HG03045 (cell line): Measurements from ENCODE around the gene DPCD.
"Not testable (repeated sequence)": the region's sequence is repeated elsewhere in the genome, so short reads cannot be mapped to it uniquely, and the experiment has no call there.

ENCODE experiments used
- ATAC-seq: cut with Tn5 transposase; IDR thresholded peaks from one replicate; pipeline ENCODE4 v1.9.1; 2021; ENCODE audit warnings: mild to moderate bottlenecking, moderate library complexity; ENCODE audit not compliant: unreplicated experiment

Gene DPCD

DNA sequence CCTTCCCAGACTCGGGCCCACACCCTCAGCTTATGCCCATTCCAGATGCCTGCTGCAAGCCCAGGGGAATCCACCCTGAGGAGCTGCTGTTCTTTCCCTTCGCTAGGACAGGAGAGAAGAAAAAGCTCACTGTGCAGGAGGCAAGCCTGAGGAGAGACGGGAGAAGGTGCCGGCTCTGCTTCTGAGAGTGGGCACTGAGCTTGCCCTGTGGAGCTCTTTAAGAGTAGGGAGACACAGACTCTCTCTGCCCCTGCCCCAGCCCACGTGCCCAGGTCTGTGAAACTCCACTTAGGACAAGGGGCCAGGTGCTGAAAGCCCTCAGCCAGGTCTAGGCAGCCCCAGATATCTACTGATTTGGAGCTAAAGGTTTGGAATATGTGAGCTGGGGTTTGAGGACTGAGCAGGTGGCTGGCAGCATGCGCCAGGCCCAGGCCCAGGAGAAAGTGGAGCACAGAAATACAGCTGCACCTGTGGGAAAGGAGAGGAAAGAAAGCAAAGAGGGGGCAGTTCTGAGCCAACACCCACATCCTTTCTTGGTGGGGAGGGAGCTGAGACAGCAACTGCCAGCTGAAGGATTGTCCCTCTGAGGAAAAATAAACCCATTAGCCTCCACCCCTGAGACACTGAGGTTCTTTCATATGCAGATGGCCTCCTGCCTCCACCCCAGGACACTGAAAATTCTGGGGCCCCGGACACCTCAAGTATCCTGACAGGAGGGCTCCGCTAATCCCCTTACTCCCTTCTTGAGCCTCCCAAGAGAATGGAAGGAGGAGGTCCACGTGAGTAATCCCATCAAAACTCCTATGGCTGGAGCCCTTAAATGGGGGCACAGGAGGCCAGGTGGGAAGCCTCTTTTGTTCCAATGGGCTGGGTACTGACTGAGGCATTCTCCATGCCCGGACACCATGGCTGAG lies 7.4 kb upstream of the DPCD start:
- no peak for ATAC-seq

- no peak for ATAC-seq
Observed at GRCh38 chr10:101585841-101586240, 2.3 kb upstream of the DPCD start.

- no peak for ATAC-seq
Observed at GRCh38 chr10:101588879-101589278, 758 bp downstream of the DPCD start.

GRCh38 chr10:101593331-101593730 lies 5.2 kb downstream of the DPCD start:
- not testable (repeated sequence) for ATAC-seq

GRCh38 chr10:101595591-101596433 lies 7.7 kb downstream of the DPCD start:
- no peak for ATAC-seq

DNA sequence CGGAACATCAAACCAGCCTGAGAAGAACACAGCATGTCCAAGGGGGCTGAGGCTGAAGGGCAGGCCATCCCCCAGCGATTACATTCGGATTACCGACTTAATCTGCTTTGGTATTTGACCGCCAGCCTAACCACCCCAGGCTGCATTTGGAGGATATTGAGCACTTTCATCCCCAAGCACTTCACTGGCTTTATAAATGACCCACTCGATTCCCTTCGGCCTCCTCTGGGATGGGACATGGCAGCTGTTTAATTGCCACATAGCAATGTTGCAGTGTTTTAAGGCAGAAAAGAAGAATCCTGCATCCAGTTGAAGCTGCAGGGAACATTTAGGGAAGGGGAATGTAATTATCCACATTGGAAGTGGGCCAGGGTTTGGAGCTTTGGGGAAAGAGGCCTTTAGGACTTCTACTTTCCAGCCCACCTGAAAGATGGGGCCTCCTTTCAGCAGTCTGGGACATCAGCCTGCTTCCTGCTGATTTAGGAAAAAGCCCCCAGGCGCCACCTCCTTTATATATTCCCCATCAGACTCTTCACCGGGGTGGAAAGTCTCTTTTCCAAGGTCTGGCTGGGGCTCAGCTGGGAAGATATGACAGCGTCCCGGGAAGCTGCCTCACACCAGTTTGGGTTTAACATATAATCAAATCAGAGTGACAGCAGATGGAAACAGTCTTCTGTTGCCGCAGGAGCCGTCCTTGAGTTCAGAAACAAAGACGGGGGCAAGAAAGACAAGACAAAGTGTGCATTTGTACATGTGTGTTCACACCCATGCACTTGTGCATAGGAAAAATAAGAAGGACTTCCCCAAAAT lies 9.2 kb downstream of the DPCD start:
- ATAC-seq: no peak

DNA sequence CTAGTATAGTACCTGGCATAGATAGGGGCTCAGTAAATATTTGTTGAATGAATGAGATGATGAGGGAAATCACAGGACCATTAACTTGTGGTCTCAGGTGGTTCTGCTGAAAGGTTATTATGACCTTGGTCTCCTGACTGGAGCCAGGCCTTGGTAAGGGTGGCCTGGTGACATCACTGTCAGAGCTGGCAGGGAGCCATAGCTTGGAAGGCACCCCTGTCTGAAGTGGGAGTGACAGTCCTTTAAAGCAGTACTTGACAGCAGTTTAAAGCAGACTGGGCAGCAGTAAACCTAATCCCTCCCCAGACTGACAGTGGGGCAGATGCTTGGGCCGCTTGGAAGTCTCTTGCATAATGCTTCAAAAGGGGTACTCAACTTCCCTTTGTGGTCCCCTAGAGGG lies 13.4 kb downstream of the DPCD start:
- no peak for ATAC-seq

DNA sequence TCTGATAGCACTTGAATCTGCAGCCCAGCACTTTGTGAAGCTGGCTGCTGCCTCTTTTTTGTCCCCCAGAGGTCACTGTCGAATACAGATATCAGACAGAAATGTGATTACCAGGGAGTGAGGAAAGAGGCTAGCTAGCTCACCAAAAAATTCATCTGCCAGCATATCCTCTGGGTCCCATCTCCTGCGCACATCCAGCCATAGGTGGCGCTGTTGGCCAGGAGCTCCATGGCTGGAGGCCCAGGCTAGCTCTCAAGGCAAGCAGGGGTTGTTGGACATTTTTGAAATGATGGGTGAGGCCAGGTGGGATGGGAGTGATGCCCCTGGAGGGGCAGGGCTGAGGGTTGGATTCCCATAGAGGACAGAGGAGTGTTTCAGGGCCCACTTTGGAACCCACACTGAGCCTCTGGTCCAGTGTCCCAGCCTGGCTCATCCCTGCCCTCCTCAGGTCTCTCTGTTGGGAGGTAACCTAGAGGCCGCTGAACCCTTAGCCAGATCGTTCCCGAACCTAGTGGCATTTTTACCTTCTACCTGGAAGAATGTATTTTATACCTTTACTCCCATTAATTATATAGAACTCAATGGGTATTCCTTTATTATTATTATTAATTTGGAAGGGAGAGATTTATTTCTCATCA lies 14.8 kb downstream of the DPCD start:
- ATAC-seq: no peak

DNA sequence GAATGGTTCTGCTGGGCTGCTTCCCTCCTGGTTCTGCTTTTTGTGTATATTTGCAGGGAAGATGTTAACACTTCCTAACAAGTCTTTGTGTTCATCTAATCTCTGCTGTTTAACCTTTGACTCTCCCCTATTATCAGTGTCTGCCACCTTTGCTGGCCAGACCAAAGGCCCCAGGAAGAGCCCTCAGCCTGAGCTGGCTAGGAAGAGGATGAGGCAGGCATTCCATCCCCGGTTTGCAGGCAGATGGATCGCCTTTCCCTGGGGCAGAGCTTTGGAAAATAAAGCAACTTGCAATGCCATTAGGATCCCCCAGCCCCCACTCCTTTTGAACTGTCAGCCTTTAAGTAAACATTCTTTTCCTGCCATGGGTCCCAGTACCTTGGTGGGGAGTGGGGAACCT lies 19.0 kb downstream of the DPCD start:
- no peak for ATAC-seq

- ATAC-seq: no peak
Observed at GRCh38 chr10:101609481-101609880, 21.4 kb downstream of the DPCD start.

DNA sequence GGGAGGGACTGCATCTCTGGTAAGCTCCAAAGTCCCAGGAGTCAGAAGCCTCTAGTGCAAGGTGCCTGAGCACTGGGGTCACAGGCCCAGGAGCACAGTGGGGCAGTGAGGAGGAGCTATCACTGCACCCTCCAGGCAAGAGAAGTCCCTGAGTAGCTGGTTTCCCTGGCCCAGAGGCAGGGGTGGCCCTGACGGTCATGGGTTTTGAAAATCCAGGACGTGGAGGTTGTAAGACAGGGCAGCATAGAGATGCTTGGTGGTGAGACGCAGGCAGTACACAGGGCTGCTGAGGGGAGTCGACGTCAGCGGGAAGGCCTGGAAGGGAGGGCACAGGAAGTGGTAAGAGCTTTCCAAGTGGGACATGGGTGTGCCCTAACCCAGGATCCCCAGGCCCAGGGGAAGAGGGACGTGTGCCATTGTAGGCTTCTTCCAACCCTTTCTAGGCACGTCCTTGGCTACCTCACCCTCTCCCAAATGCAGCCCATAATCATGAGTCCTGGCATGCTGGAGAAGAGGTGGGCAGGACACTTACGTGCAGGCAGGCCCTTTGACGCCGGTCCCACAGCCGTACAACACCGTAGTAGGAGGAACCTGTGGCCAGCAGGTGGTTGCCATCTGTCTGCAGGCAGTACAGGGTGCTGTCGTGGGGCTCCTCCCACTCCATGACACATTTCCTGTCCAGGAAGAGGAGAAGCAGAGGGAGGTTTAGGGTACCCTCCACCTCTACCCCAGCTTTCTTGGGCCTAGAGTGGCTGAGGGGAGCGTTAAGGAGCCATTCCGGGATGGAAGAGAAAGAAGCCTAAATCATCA lies 23.2 kb downstream of the DPCD start:
- ATAC-seq: no peak

DNA sequence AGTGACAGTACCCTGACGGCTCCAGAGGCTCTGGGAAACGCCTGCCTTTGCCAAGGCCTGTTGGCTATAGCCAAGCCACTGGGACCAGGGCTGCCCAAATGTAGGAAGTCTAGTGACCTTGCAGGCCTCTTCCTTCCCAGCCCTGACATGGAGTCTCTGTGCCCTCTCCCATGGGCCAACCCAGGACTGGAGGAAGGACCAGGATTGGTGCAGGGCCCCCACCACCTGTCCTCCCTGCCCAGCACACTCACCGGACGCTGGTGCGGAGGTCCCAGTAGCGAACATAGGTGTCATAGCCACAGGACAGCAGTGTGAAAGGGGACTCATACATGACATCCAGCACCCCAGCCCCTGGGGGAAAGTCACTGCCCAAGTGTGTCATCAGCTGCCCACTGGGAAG lies 24.0 kb downstream of the DPCD start:
- ATAC-seq: no peak

- ATAC-seq: no peak
Observed at GRCh38 chr10:101612872-101613271, 24.8 kb downstream of the DPCD start.

DNA sequence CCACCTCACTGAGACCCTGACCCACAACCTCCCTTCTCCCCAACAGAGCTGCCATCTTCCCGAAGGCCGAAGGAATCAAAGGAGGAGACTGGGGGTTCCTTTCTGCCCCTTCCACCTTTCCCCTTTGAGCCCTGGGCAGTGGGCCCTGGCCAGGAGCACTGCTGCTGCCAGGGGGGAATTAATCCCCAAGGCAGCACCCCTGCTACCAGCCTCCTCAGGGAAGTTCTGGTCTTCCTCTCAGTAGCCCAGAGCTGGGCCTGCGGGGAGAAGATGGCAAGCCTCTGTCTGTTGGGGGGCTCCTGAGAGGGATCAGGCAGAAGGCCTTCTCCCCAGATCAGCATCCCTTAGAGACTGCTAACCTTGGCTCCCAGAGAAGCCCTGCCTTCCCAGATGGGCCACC lies 25.5 kb downstream of the DPCD start:
- ATAC-seq: no peak

GRCh38 chr10:101614663-101615524 lies 26.8 kb downstream of the DPCD start:
- ATAC-seq: no peak

DNA sequence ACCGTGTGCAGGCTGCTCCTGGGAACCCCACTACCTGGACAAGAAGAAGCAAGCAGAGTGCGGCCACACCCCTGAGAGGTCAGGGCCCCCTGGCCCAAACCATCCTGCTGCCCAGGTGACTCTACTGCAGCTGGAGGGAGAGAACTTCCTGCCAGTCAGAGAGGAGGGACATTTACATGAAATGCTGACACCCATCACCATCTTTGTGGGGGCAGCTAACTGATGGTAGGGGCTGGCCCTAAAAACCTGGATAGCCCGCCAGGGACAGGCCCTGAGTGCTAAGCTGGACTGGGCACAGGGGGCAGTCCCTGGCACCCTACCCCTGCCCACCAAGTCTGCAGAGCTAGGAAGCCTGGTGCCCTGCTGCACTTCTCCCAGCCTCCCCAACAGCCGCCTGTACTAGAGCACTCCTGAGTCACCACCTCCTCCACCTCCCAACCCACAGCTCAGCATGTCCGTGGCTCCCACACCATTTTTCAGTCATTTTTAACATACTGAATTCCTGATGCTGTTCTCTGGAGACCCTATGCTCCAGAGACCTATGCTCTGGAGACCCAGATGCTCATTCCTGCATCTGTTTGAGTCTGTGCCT lies 27.5 kb downstream of the DPCD start:
- ATAC-seq: no peak

DNA sequence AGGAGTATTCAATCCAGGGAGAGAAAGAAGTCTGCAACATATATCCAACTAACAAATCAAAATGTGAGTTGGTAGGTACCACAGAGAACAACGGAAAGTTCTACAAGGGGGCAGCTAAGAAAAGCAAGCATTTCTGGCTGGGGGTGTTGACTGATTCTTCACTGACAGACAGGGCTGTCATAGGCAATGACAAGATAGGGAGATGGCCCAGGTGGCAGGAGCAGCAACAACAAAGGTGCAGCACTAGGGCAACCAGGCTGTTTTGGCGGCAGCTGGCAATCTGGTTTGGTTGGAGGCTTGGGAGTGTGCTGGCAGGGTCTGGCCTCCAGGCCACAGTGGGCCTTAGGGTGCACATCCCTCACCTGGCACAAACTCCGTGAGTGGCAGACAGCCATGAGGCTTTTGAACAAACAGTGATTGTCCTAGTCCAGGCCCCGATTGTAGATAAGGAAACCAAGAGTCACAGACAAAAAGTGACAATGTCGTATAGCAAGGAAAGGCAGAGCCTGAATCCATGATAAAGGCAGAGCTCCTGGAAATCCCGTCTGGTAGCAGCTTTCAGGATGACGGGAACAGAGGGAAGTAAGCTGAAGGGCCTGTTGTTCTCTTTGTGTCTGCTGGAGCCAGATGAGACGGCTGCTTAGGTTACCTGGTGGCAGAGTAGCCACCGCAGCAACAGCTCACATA lies 28.4 kb downstream of the DPCD start:
- ATAC-seq: no peak
